GM12878 (cell line): Measurements from ENCODE around the gene DDX24. TPM values are rescaled to one million over a fixed set of nuclear protein-coding genes. Genes with fewer than 3 reads are reported as not detected.

Experiments
- ATAC-seq: fragments of 200-7000 bp; cut with Tn5 transposase; 3 replicates; pipeline ENCODE4 v1.9.1; 2020; ENCODE audit warnings: mild to moderate bottlenecking, moderate library complexity
- BruUV-seq: library from RNA; stranded (reverse); fragments of 400-500 nt; replicated peaks from 2 replicates; lab custom pipeline; 2021; lab: Mats Ljungman, UMichigan
- CTCF ChIA-PET: fragments of 300-600 bp; sonication (Branson Sonifier 250); formaldehyde crosslinking; extraction: SDS; loops from one replicate; lab custom pipeline; 2021; ENCODE audit warnings: inconsistent platforms; lab: Yijun Ruan, JAX
- POLR2A ChIA-PET: fragments of 350-600 bp; formaldehyde crosslinking; extraction: SDS; loops from one replicate; lab custom pipeline; 2021; ENCODE audit warnings: inconsistent platforms; lab: Charles Lee
- RAD21 ChIA-PET: fragments of 300-600 bp; sonication (Branson Sonifier 250); formaldehyde crosslinking; loops from one replicate; lab custom pipeline; 2023; ENCODE audit warnings: antibody characterized with exemption; ENCODE audit not compliant: unreplicated experiment; lab: Charles Lee
- SMC1A ChIA-PET: fragments of 300-600 bp; sonication (Branson Sonifier 250); formaldehyde crosslinking; loops from one replicate; lab custom pipeline; 2023; ENCODE audit not compliant: unreplicated experiment, uncharacterized antibody; lab: Charles Lee
- DNase-seq: peaks from one replicate; pipeline ENCODE4 v3.0.0-alpha.2; 2011; ENCODE audit warnings: low read depth, low spot score
- FAIRE-seq: peaks from 3 replicates; lab custom pipeline; 2011; peaks lifted over from hg19 to GRCh38; lab: Jason Lieb, UNC
- H2AFZ ChIP-seq: 2 replicates; pipeline ENCODE4 v1.6.0; 2011; ENCODE audit warnings: low read depth, low read length, control low read depth; ENCODE audit not compliant: control insufficient read depth
- H3K27ac ChIP-seq: 2 replicates; pipeline ENCODE4 v1.5.1; 2011; ENCODE audit warnings: control low read depth; ENCODE audit not compliant: control insufficient read depth, insufficient read depth
- H3K27me3 ChIP-seq, 2 experiments: replicated peaks in 1 of 2; 2 replicates each; pipeline versions ENCODE4 v1.6.0 to v1.6.1; 2011; ENCODE audit warnings: low read length in 1 of 2; ENCODE audit not compliant: control insufficient read depth in 2 of 2, insufficient read depth in 2 of 2
- H3K36me3 ChIP-seq, 2 experiments: 2 replicates each; pipeline ENCODE4 v1.5.1; 2011; ENCODE audit warnings: low read length in 1 of 2; ENCODE audit not compliant: control insufficient read depth in 2 of 2, insufficient read depth in 2 of 2
- H3K4me1 ChIP-seq: 2 replicates; pipeline ENCODE4 v1.6.1; 2011; ENCODE audit warnings: mild to moderate bottlenecking, low read length, moderate library complexity, mixed read lengths; ENCODE audit not compliant: control insufficient read depth, insufficient read depth
- H3K4me2 ChIP-seq: 2 replicates; pipeline ENCODE4 v1.6.0; 2011; ENCODE audit warnings: control low read depth; ENCODE audit not compliant: control insufficient read depth, insufficient read depth
- H3K4me3 ChIP-seq: fragments of 200-600 bp; sonication (generic); 2 replicates; pipeline ENCODE4 v1.5.1; 2016
- H3K79me2 ChIP-seq: 2 replicates; pipeline ENCODE4 v1.6.0; 2011; ENCODE audit warnings: low read length; ENCODE audit not compliant: control insufficient read depth, insufficient read depth
- H3K9ac ChIP-seq: 2 replicates; pipeline ENCODE4 v1.8.0; 2011; ENCODE audit warnings: low read length, control low read depth, mixed read lengths; ENCODE audit not compliant: control insufficient read depth, insufficient read depth
- H3K9me3 ChIP-seq: replicated peaks from 3 replicates; pipeline ENCODE4 v1.5.1; 2011; ENCODE audit warnings: mild to moderate bottlenecking, low read length; ENCODE audit not compliant: control insufficient read depth, insufficient read depth
- H4K20me1 ChIP-seq: 2 replicates; pipeline ENCODE4 v1.6.0; 2011; ENCODE audit not compliant: control insufficient read depth, insufficient read depth
- CBX3 ChIP-seq: fragments of 200-600 bp; sonication (generic); IDR thresholded peaks from 2 replicates; pipeline ENCODE4 v1.6.1; 2016; ENCODE audit warnings: low read depth, borderline replicate concordance
- CBX5 ChIP-seq: sonication (generic); IDR thresholded peaks from 2 replicates; pipeline ENCODE4 v1.6.1; 2016; ENCODE audit warnings: low read depth, moderate library complexity, mild to moderate bottlenecking, inconsistent platforms
- E2F8 ChIP-seq: fragments of 450-650 bp; IDR thresholded peaks from 2 replicates; pipeline ENCODE4 v1.6.1; 2018; ENCODE audit warnings: mild to moderate bottlenecking, low read depth, moderate library complexity; ENCODE audit not compliant: partially characterized antibody
- EZH2 ChIP-seq: IDR thresholded peaks from 2 replicates; pipeline ENCODE4 v1.6.1; 2012; ENCODE audit warnings: low read depth, mild to moderate bottlenecking, control low read depth, inconsistent platforms, low read length, borderline replicate concordance; ENCODE audit not compliant: control insufficient read depth
- HDAC6 ChIP-seq: fragments of 200-600 bp; sonication (generic); IDR thresholded peaks from one replicate; pipeline ENCODE4 v1.8.0; 2017; ENCODE audit warnings: antibody characterized with exemption; ENCODE audit not compliant: unreplicated experiment
- IKZF1 ChIP-seq: fragments of 450-650 bp; conservative IDR thresholded peaks from 2 replicates; pipeline ENCODE4 v1.6.1; 2017; ENCODE audit warnings: antibody characterized with exemption, mild to moderate bottlenecking
- IKZF2 ChIP-seq, 2 experiments: fragments of 450-650 bp; IDR thresholded peaks; 2 replicates each; pipeline ENCODE4 v1.6.1; 2017; ENCODE audit warnings: mild to moderate bottlenecking in 2 of 2, moderate library complexity in 2 of 2
- IRF4 ChIP-seq: IDR thresholded peaks from 2 replicates; pipeline ENCODE4 v1.6.1; 2011; ENCODE audit warnings: low read depth, low read length
- MAX ChIP-seq: IDR thresholded peaks from 2 replicates; pipeline ENCODE4 v1.6.1; 2012; ENCODE audit warnings: low read depth, low read length, improper control_type of control experiment
- WGBS: methylation state at CpG from one replicate; pipeline ENCODE4 v1.1.6; 2016; ENCODE audit warnings: low lambda C conversion rate; ENCODE audit not compliant: insufficient replicate concordance, insufficient coverage; ENCODE audit errors: missing lambda C conversion rate; 5-methylcytosine and 5-hydroxymethylcytosine counted together
- in situ Hi-C: fragments of 300-500 bp; cut with MboI; formaldehyde crosslinking; loops from 9 replicates; pipeline ENCODE4 v1.14.3; 2018; ENCODE audit warnings: mixed read lengths
- intact Hi-C: fragments of 100-400 bp; cut with micrococcal nuclease; formaldehyde crosslinking; loops from one replicate; pipeline ENCODE4 v1.14.2; 2022; ENCODE audit not compliant: unreplicated experiment
- polyA plus RNA-seq, 11 experiments: library from polyadenylated mRNA; depleted of rRNA in 4 of 11; unstranded in 6 of 11; stranded (reverse) in 5 of 11; fragments of >200 nt; fragmentation: Nextera tagmentation in 4 of 11; fragmentation: Illumina TruSeq in 1 of 11; extraction: Ambion mirVana in 4 of 11; extraction: Trizol in 1 of 11; gene quantifications; 1 replicate in 1 of 11; 2 replicates in 10 of 11; pipeline versions ENCODE4 v1.2.1 to v1.2.3, GENCODE V29; 2011 to 2016; ENCODE audit warnings: inconsistent platforms in 2 of 11, missing spikeins in 2 of 11, low read depth in 1 of 11
- total RNA-seq, 4 experiments: library from RNA; depleted of rRNA in 3 of 4; stranded (reverse); fragments of >200 nt in 3 of 4; fragmentation: Illumina TruSeq in 1 of 4; extraction: Trizol in 1 of 4; gene quantifications; 2 replicates each; pipeline versions ENCODE4 v1.2.1 to v1.2.3, GENCODE V29; 2013 to 2021

Gene DDX24
- total and polyA plus RNA-seq, 10 of the 15 experiments (the other 5 are each of a cell fraction or from before 2014, with no cell fraction given) = 137 to 266 (median 184) TPM

GRCh38 chr14:94112513-94113063, 31.6 kb upstream of the DDX24 start:
- Histone ChIP-seq H3K9ac (no peak overlapping the region), H3K4me1 (no peaks in the 10 kb centered on the region), H3K27me3 (peaks cover 2 to 5% of the 10 kb centered on the region in 2 experiments; a peak in 3 of 4 replicates), H3K27ac (no peak overlapping the region), H2AFZ (no peak overlapping the region), H3K79me2 (no peaks in the 10 kb centered on the region), H3K4me3 (no peak overlapping the region), H3K9me3 (no peaks in the 10 kb centered on the region), H3K36me3 (no peaks in the 10 kb centered on the region), H4K20me1 (no peaks in the 10 kb centered on the region), H3K4me2 (no peak overlapping the region)
- CTCF ChIA-PET = interaction anchor here (1.8 to 2.7 kb wide), 2 partner anchors 19 to 24 kb away, joined by 5 to 7 read pairs; no protein-coding TSS in a partner anchor
- POLR2A ChIA-PET = interaction anchor here (0.7 kb wide), 1 partner anchor 13 kb away, joined by 3 read pairs; no protein-coding TSS in a partner anchor
- SMC1A ChIA-PET = no interaction called here
- BruUV-seq = no TSS peak
- intact Hi-C loops = no loop called here
- RAD21 ChIA-PET = no interaction called here
- DNase-seq = no peak
- no peak for ATAC-seq
- FAIRE-seq = no peak
- in situ Hi-C loops = no loop called here
- TF ChIP-seq CBX5 (no peak), EZH2 (no peak), CBX3 (no peak)
- TF ChIP-seq, all 136 proteins: peak for 0
- 38% methylated on average over 6 of the region's 6 CpGs for whole genome bisulfite sequencing

DNA sequence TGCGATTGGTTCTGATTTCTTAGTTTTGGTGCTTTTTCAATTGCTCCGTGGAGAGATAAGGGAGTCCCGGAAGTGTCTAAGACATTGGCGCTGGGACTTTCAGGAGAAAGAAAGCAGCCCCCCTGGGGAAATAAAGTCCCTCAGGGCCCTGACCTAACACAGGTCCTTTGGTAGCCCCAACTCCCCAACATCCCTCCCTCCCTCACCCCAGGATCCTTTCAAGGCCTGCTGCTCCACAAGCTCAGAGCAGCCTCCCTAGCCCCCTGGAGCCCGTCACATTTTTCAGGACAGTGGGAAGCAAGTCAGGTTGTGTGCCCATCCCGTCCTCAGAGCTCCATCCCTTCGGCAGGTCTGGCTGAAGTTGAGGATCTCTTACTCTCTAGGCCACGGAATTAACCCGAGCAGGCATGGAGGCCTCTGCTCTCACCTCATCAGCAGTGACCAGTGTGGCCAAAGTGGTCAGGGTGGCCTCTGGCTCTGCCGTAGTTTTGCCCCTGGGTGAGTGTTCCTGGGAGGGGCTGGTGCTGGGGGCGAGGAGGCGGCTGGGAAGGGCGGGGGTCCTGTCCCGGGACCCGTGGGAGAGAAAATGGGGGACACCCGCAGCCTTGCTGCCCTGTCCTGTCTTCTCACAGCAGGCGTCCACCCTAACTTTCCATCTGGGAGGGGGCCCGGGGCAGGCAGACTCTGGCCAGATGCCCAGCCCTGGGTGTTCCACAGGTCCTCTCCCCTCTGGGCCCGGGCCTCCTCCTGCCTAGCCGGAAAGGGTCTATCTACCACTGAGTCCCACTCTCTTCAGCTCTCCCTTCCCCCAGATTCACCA, 30.5 kb upstream of the DDX24 start:
- FAIRE-seq = no peak
- CTCF ChIA-PET = interaction anchor here (1.8 to 2.7 kb wide), 2 partner anchors 20 to 25 kb away, joined by 5 to 7 read pairs; no protein-coding TSS in a partner anchor
- 63% methylated on average over 19 of the region's 20 CpGs for WGBS
- peaks cover 2 to 5% of the 10 kb centered on the region in 2 experiments; a peak in 3 of 4 replicates for H3K27me3 ChIP-seq
- H3K4me3 ChIP-seq = no peak overlapping the region
- intact Hi-C loops (no loop called here), in situ Hi-C loops (no loop called here)
- no peak for DNase-seq
- H4K20me1 ChIP-seq = no peaks in the 10 kb centered on the region
- BruUV-seq = no TSS peak
- POLR2A ChIA-PET = no interaction called here
- no peaks in the 10 kb centered on the region for H3K9me3 ChIP-seq
- no peaks in the 10 kb centered on the region for H3K36me3 ChIP-seq
- no peaks in the 10 kb centered on the region for H3K4me1 ChIP-seq
- no peak overlapping the region for H3K4me2 ChIP-seq
- RAD21 ChIA-PET = no interaction called here
- H3K9ac ChIP-seq = no peak overlapping the region
- no peaks in the 10 kb centered on the region for H3K79me2 ChIP-seq
- H3K27ac ChIP-seq = no peak overlapping the region
- SMC1A ChIA-PET = no interaction called here
- H2AFZ ChIP-seq = no peak overlapping the region
- ATAC-seq = no peak
- TF ChIP-seq CBX3 = no peak
- no peak for TF ChIP-seq IKZF2 (IDR thresholded peaks at IDR 0.05)
- no peak for TF ChIP-seq IRF4
- no peak for TF ChIP-seq HDAC6
- TF ChIP-seq MAX = no peak
- TF ChIP-seq IKZF1 = no peak
- TF ChIP-seq E2F8 = no peak
- no peak for TF ChIP-seq CBX5
